Stimulated activated CD8-positive, alpha-beta memory T cell treated with anti-CD3 and anti-CD28 coated beads, Interleukin-4, amount 100 ng/mL, for 4 hours (primary cell): ENCODE data around the gene SCN3A.

Experiments
- DNase-seq, 2 donors: peaks; one replicate each; pipeline ENCODE4 v3.0.0-alpha.2; 2020; ENCODE audit warnings: low read depth in 2 of 2, low spot score in 1 of 2

SCN3A gene

GRCh38 chr2:165112789-165113188, 91.1 kb downstream of the SCN3A start:
- DNase-seq: no peak

DNA sequence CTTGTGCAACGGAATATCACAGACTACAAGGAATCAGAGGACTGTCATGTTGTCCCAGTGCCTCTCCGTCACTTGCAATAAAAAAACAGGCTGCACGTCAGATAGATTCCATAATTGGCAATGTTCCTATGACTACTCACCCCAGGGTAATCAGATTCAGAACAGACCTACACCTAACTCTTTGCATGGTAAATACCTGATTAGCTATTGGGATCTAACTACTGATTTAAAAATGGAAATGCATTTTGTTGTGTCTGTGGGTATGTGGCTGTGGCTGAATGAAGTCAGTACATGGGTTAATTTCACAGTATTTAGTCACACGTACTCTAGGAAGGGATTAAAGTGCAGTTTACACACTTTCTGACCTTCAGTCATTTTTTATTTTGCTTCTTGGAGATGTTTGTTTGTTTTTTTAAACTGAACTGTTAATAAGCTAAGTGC, 91.7 kb downstream of the SCN3A start:
- DNase-seq: no peak

GRCh38 chr2:165110394-165110793, 93.5 kb downstream of the SCN3A start:
- DNase-seq: no peak

DNA sequence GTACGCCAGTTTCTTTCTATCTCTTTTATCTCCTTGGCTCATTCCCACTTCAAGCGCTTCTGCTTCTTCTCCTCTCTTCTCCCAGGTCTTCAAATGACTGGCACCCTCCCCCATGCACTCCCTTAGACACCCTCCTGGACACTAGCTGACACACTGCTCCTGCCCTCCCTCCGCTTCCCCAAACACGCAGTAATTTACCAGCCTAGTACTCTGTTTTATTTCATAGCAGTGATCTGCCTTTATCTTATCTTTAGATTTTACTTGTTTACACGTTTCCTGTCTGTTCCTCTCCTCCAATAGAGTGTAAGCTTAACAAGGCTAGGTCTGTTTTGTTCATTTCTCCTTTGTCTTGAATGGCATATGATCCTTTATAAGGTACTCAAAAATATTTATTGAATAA, 93.9 kb downstream of the SCN3A start:
- no peak for DNase-seq

- DNase-seq: no peak
Observed at GRCh38 chr2:165105926-165106325, 97.9 kb downstream of the SCN3A start.

DNA sequence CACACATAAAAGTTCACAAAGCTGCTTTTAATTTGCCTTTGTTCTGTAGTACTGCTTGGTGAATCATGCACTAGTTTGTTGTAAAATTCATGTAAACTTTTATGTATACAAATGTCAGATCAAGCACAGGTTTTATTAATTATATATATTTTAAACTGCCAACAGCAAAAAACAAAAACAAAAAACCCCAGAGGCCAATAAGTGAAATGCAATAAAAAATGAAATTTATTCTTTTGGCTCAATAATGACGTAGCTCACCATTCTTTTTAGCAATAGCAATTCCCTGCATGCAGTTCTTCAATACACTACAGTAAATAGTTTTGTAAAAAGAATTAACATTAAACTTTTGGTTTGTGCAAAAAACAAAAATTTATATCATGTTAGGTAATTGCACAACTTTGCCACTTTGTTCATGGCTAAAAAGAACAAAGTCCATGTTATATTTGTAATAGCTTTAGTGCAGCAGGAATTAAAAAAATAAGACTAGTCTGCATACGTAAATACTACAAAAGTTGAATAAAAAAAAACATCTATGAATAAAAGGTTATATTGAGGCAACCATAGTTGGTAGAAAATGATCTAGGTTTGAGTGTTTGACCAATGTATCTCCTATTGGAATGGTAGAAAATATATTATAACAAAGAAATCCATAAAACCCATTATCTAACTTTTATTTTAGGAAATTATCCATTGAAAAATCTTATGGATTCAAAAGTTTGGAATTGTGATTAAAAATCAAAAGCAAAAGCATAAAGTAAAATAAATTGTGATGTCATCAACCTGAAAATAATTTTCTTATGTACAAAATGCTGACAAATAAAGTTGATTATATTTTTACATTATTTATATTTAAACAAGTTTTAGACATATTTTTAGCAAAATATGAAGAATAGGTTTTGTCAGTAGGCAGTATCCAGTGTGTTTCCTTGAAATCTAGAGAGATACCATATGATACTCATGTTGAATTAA, 115.6 kb downstream of the SCN3A start:
- DNase-seq: no peak

- DNase-seq: no peak
Observed at GRCh38 chr2:165086337-165086736, 117.5 kb downstream of the SCN3A start.

DNA sequence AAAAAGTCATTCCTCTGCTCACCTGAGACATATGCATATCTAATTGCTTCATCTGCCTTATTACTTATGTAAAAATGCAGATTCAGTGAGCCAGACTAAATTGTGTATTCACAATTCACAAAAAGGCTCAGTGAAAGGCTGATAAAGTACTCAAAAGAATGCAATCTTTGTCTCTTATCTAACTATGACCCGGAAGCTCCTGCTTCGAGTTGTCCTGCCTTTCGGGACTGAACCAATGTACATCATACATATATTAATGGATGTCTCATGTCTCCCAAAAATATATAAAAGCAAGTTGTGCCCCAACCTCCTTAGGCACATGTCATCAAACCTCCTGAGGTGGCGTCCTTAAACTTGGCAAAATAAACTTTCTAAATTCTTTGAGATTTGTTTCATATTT, 120.5 kb downstream of the SCN3A start:
- no peak for DNase-seq

DNA sequence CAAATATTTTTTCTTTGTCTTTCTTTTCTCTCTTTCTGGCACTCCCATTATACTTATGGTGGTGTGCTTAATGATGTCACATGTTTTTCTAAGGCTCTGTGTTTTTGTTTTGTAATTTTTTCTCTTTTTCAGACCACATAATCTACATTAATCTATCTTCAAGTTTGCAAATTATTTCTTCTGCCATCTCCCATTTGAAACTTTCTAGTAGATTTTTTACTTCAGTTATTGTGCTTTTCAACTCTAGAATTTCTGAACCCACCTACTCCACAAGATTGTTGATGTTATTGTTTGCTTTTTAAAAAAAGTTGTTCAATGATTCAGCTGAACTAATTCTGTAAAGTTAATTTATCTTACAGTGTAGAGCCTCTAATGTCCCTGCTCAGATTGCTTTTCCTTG, 121.4 kb downstream of the SCN3A start:
- DNase-seq: no peak

- DNase-seq: no peak
Observed at GRCh38 chr2:165081276-165081675, 122.6 kb downstream of the SCN3A start.

- no peak for DNase-seq
Observed at GRCh38 chr2:165079432-165079831, 124.4 kb downstream of the SCN3A start.

DNA sequence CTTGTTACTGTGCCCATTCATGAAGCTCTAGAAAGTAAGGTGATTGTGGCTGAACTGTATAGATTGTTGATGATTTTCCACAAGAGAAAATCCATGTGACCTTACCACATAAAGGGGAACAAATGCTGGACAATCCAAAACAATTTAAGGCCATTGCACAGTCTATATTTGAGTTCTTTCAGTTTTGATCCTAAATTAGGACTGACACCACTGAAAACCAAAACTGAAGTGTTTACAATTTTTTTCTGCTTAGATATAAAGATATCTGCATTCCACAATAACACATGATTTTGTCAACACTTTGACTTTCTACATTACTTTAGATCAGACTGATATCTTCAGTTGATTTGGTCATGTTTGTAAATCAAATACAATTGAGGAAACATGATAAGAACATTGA, 124.9 kb downstream of the SCN3A start:
- DNase-seq: no peak

GRCh38 chr2:165074884-165075283, 129.0 kb downstream of the SCN3A start:
- DNase-seq: no peak

DNA sequence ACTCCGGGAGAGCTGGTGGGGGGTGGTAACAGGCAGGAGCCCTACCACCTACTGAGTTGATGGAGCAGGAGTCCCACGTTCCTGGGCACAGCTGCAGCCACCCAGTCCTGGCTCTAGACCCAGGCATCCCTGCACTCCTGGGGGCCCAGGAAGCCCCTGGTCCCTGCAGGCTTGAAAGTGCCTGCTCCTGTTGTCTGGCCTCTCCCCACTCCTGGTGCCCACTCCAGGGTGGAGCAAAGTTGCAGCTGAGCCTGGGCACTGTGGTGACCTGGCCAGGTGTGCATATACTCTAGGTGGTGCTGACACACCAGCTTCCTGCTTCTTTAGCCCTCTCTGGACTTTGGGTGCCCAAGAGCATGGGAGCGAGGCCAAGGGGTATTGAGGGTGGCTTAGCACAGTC, 129.5 kb downstream of the SCN3A start:
- DNase-seq: no peak

DNA sequence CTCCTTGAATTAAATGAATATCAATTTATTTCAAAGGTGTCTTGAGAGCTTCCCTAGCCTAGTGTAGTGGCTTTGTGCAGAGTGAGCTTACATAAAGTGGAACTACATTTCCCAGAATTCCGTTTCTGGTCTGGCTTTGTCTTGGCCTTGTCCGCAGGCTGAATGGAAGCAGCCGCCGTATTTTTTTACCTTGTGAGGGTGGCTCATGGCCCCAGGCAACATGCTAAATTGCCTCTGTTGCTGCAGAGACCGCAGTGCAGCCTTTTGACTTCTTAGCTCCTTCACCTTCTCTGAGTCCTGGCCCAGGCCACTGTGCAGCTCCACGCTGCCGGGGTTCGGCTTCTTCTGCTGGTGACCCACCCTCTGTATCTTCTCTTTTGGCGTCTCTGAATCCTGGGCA, 133.8 kb downstream of the SCN3A start:
- DNase-seq: no peak

- no peak for DNase-seq
Observed at GRCh38 chr2:165069151-165069550, 134.7 kb downstream of the SCN3A start.

- DNase-seq: no peak
Observed at GRCh38 chr2:165068487-165068757, 135.4 kb downstream of the SCN3A start.

DNA sequence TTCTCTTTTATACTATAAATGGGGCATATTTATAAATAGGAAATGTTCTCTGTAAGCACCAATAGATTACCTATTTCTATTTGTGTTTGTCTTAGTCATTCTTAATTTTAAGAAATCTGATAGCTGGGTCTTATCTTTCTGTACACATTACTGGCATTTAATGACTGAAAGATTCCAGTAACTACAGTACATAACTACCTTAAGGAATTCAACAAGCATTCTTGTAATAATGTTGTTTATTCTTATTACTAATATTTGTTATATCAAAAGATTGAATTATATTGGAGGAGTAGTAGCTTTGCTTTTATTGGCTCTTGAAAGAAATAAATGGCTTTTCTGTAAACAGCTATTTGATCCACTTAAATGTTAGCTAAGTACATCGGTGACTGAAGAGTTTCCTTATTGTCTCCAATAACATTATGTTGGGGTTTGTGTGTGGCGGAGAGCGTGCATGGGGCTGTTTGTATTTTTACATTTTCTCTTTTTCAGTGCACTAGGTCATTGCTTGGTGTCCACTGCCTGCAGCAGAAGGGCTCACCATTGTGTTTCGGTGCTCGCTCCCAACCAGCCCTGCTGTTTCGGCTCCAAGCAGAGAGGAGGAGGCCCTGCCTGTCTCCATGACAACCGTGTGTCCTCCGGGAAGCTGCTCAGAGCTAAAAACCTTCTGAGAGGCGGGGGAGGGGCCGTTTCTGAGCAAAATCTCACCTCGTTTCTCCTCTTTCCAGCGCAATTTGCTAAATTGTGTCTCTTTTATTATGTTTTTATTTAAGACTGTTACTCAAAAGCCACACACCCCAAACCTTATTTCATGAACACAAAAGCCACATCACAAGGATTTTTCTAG, 136.0 kb downstream of the SCN3A start:
- DNase-seq: no peak

DNA sequence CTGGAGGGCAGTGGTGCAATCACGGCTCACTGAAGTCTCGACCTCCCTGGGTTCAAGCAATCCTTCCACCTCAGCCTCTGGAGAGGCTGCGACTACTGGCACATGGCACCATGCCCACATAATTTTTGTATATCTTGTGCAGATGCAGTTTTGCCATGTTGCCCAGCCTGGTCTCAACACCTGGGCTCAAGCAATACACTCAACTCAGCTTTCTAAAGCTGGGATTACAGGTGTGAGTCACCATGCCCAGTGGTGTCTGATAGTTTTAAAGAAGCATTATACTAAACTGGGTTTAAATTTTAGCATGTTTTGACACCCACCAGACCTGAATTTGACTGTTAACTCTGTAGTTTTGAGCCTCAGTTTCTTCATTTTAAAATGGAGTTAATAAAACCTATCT, 139.1 kb downstream of the SCN3A start:
- DNase-seq: no peak

DNA sequence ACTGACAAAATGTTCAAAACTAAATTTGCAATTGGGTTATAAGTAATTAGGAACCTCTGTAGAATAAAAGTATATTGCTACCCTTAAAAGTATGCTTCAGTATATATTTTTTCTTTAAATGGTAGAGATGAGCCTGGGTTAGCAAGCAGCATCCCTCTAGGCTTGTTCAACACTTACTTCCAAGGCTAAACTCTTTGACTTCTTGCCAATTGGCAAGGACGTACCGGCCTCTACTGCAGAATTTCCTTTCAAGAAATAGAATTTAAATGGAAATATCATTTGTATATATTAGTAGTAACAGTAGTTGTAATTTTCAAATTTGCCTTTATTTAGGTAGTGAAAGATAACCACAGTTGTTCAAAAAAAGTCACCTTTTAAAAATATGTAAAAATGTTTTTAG, 143.4 kb downstream of the SCN3A start:
- no peak for DNase-seq

- DNase-seq: no peak
Observed at GRCh38 chr2:165058476-165059265, 145.2 kb downstream of the SCN3A start.

DNA sequence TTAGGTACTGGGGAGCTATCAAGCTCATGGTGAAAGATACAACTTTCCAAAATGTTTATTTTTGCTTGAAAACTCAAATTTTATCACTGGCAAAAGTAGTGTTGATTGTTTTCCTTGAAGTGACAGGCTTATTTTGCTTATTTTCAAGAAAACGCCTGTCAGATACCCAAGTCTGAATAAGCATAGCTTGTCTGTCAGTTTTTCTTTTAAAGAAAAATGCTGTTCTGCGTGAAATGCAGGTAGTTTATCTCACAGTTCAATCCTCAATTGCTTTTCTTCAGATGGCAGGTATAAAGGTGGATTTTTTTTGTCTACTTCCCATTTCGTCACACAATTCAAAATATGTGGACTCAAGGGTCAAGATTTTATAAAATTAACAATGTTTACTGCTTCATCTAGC, 145.9 kb downstream of the SCN3A start:
- no peak for DNase-seq
